Breast epithelium (tissue), 3 donors: Measurements from ENCODE around the gene OR7C1.

Experiments used
- CTCF ChIP-seq, 3 donors: fragments of 450-650 bp; IDR thresholded peaks; one replicate each; pipeline ENCODE4 v1.5.1; 2016 to 2017; ENCODE audit warnings: antibody characterized with exemption in 3 of 3, mild to moderate bottlenecking in 3 of 3, moderate library complexity in 3 of 3
- POLR2A ChIP-seq: fragments of 450-650 bp; IDR thresholded peaks from one replicate; pipeline ENCODE4 v1.6.1; 2016; ENCODE audit warnings: antibody characterized with exemption, mild to moderate bottlenecking, moderate library complexity

- TF ChIP-seq CTCF (IDR thresholded peaks at IDR 0.05) (no peak), POLR2A (no peak)
Observed at GRCh38 chr19:14796021-14796420, 39.0 kb downstream of the OR7C1 start.
